NCI-H1694 treated with DMSO at 0.1 percent for 48 hours (cell line): ENCODE measurements around the gene ZNF394.

ENCODE experiments used
- DNase-seq: peaks from one replicate; lab custom pipeline; 2025; lab: John Stamatoyannopoulos, UW

The ZNF394 gene

DNA sequence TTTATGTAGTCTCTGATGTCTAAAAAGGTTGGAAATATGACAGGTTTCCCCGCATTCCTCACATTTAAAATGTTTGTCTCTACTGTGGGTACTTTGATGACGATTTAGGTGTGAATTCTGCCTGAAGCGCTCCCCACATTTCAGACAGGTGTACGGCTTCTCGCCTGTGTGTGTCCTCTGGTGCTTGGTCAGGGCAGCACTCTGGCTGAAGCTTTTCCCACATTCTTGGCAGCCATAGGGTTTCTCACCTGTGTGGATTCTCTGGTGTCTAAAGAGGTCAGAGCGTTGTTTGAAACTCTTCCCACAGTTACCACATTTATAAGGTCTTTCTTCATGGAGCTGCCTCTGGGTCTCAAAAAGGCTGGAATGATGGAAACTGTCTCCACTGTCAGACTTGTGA lies 6.3 kb downstream of the ZNF394 start:
- DNase-seq: no peak

- DNase-seq: no peak
Measured at GRCh38 chr7:99490878-99491277, 9.2 kb downstream of the ZNF394 start.

DNA sequence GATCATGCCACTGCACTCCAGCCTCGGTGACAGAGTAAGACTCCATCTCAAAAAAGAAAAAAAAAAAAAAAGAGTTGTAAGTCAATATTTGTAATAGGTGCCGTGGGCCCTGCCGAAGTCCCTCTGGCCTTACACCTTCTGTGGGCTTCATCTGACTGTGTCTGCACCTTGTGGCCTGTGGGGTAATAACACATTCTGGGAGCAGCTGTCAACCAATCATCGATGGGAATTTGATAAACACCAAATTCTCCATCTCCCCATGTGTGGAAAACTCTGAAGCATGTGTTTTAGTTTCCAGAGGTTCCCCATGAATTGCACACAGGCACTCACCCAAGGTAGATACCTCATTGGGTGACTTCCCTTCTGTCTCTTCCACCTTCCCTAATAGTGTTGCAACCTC lies 10.8 kb downstream of the ZNF394 start:
- DNase-seq: no peak

- DNase-seq: no peak
Measured at GRCh38 chr7:99485094-99485493, 15.0 kb downstream of the ZNF394 start.

DNA sequence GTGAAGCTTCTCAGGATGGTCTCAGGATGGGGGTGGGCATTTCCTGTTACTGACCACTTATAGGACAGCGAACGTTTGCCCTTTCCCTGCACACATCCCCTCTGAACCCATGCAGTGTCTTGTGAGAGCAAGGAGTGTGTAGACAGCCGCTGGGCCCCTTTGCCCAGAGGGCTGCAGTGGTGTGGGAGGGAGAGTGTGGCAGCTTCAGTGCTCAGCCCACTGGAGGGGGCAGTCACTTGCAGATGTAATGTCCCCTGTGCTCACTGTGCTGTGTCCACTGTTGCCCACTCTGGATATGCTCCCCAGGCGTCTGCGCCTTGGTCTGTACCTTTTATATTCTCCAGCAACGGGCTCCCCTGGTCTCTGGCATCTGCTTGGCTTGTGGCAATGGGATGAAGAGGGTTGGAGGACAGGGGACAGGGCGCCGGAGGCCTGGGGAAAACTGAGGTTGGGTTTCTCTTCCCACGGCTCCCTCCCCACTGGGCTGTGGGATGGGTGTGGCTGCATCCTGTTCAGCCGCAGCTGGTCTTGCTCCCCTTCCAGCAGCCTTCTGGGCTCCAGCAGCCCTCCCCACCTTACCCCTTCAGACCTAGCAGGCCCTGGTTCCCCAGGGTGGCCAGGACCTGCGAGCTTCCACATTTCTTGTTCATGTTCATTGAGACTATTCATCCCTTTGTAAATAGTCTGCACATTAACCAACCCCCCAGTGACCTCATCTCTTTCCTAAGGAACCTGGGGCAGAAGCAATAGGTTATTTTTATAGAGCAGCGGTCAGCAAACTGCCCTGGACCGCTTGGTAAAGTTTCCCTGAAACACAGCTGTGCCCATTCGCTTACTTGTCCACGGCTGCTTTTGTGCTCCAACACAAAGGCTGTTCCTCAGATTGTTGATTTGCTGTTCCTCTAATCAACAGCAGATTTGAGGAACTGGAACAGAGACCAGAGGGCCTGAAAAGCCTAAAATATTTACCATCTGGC lies 21.3 kb downstream of the ZNF394 start:
- no peak for DNase-seq

- no peak for DNase-seq
Measured at GRCh38 chr7:99476107-99476506, 24.0 kb downstream of the ZNF394 start.

- DNase-seq: peak; percentile 16
Measured at GRCh38 chr7:99473315-99473596, 26.8 kb downstream of the ZNF394 start.

- peak; percentile 96 for DNase-seq
Measured at GRCh38 chr7:99472561-99473314, 27.3 kb downstream of the ZNF394 start, which contains the start of gene ZNF789. Gene ZNF789 (plus strand): TSS chr7:99472890. CDS start chr7:99476457, 3,567 bp downstream.

GRCh38 chr7:99469381-99470065 lies 30.6 kb downstream of the ZNF394 start:
- no peak for DNase-seq

- no peak for DNase-seq
Measured at GRCh38 chr7:99468336-99468918, 31.7 kb downstream of the ZNF394 start.

DNA sequence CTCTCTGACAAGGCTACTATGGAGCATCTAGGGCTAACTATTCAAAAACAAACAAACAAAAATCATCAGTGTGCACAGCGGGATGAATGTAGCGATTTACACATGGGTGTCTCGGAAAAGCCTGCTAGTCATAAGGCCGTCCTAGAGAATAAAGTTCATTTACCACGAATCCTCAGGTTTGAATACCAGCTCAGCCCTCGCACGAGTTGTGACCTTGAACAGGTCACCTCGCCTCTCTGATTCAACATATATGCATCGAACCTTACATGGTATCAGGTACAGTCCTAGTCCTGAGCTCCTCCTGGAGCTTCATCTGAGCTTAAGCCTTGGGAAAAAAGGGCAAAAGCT lies 34.7 kb downstream of the ZNF394 start:
- DNase-seq: no peak

DNA sequence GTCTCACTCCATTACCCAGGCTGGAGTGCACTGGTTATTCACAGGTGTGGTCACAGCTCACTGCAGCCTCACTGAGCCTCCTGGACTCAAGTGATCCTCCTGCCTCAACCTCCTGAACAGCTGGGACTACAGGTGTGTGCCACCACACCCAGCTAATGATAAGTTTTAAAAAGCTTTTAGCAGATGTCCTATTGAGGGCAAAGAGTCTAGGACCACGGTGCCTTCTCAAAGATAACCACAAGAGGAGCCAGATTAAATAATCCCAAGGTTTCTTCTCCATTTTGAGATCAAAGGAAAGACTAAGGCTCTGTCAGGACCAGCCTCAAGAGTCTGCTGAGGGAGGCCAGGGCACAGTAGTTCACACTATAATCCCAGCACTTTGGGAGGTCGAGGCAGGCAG lies 38.9 kb downstream of the ZNF394 start:
- no peak for DNase-seq

GRCh38 chr7:99460651-99461050 lies 39.4 kb downstream of the ZNF394 start:
- no peak for DNase-seq

DNA sequence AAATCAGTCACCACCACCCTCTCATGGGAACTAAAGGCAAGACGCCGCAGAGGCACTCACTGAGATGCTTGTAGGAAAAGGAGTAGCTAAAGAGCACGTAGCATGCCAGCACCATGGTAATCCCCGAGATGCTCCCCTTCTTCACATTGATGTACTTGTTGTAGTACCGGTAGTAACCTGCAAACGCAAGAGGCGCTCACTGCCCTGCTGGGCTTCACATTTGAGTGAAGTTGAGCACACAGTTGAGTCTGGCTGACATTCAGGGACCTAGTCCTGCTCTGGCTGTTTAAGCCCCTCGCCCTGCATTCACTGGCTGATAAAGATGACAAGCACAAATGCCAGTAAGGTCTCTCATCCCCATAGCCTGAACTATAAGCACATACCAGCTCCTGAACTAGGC lies 41.0 kb downstream of the ZNF394 start:
- DNase-seq: peak; percentile 12

GRCh38 chr7:99457650-99458493 lies 42.2 kb downstream of the ZNF394 start:
- DNase-seq: no peak

DNA sequence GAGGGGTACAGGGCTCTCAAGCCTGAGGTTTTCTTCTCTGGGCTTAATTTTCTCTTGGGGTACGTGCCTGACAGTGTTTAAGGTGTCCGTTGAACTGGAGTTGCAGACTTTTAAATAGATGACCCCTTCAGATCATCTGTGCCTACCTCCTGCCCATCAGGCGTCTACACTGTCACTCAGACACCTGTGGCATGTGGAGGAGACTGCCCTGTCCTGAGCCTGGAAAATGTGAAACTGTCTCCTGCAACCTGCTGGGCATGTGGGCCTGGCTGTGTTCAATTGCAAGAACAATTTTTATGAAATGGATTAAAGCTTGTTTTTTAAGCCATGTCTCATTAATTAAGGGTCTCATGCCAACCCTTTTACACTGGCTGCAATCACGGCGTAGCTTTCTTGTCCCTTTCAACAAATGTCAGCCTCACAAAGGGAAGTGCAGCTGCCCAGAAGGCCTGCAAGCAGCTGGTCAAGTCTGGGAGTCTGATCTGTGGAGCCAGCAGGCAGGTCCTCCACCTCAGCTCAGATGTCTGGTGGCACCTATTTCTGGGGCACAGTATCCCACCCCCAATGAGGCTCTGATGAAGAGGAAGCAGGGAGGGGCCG lies 42.9 kb downstream of the ZNF394 start:
- no peak for DNase-seq

- no peak for DNase-seq
Measured at GRCh38 chr7:99456288-99456687, 43.8 kb downstream of the ZNF394 start.

DNA sequence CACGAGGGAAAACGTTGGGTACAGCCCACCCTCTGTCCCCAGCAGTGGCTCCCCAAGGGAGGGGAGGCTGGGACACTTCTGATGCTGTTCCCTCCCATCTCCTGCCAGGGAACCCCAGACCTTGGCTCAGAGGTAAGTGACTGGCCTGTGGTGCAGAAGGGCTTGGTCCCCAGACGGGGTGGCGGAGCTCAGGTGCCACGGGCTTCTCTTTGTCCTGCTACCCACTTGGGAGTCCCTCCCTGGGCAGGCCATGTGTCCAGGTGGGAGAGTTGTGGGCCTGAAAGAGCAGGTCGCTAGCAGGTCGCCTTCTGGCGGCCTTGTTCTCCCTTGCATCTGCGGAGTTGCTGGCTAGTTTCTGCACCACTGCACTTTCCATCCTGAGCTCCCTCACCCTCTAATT lies 44.2 kb downstream of the ZNF394 start:
- DNase-seq: no peak

- DNase-seq: no peak
Measured at GRCh38 chr7:99453105-99453504, 47.0 kb downstream of the ZNF394 start.

DNA sequence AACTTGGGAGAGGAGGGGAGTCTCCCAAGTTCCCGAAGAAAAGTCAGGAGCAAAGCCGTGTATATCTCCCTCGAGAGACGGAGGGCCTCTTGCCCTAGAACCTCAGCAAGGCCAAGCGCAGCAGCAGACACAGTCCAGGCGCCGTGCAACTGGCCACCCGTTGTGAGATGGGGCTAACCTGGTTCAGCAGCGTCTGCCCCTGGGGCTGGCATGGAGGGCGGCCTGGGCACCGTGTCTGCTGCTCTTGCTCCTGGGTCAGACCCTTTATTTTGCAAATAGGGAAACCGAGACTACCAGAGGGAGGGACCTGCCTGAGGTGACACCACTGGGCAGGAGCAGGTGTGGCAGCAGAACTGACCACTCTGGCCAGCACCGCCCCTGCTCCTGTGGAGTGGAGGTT lies 47.5 kb downstream of the ZNF394 start:
- DNase-seq: no peak

GRCh38 chr7:99451936-99452335 lies 48.1 kb downstream of the ZNF394 start:
- no peak for DNase-seq
